ENCODE measurements around the gene PSMC3IP.
A peak's percentile ranks its signal among the peaks of the same experiment; 100 is the strongest.

- TF ChIP-seq CTCF (IDR thresholded peaks at IDR 0.05), result no peak
- peak; percentile 15 to 80 for TF ChIP-seq POLR2A (IDR thresholded peaks at IDR 0.05)
- no peak for TF ChIP-seq EP300 (IDR thresholded peaks at IDR 0.05)
These were observed 23.0 kb downstream of the PSMC3IP start for GRCh38 chr17:42554250-42555121.

Data from suprapubic skin (tissue), 3 donors.